B cell (primary cell): ENCODE data around the gene LCN1. TPM values are rescaled to one million over a fixed set of nuclear protein-coding genes. Genes with fewer than 3 reads are reported as not detected.

Source experiments
- ATAC-seq: fragments of 200-7000 bp; cut with Tn5 transposase; one replicate; pipeline ENCODE4 v1.10.0; 2021; ENCODE audit warnings: low read depth, mild to moderate bottlenecking, moderate number of reproducible peaks, moderate library complexity
- CTCF ChIA-PET: fragments of 350-600 bp; sonication (Branson Sonifier 250); formaldehyde crosslinking; loops from one replicate; lab custom pipeline; 2021; ENCODE audit warnings: antibody characterized with exemption, inconsistent platforms; lab: Charles Lee
- POLR2A ChIA-PET: fragments of 350-600 bp; sonication (Branson Sonifier 250); formaldehyde crosslinking; loops from one replicate; lab custom pipeline; 2021; ENCODE audit warnings: antibody characterized with exemption; lab: Charles Lee
- DNase-seq: peaks from one replicate; pipeline ENCODE4 v3.0.0; 2013
- H2AFZ ChIP-seq: 2 replicates; pipeline ENCODE4 v1.6.1; 2012; ENCODE audit warnings: mild to moderate bottlenecking, low read depth, low read length; ENCODE audit not compliant: insufficient read depth, poor library complexity, severe bottlenecking
- H3K27ac ChIP-seq, 2 donors: 1 replicate in 1 of 2; 2 replicates in 1 of 2; pipeline ENCODE4 v1.5.1; 2012 to 2013; ENCODE audit warnings: low read length in 2 of 2, mild to moderate bottlenecking in 2 of 2, moderate library complexity in 1 of 2
- H3K27me3 ChIP-seq, 4 experiments: fragments of 200-600 bp in 1 of 4; sonication (generic) in 1 of 4; replicated peaks in 1 of 4; 1 replicate in 2 of 4; 2 replicates in 2 of 4; pipeline versions ENCODE4 v1.6.1 to v1.7.0; 2013 to 2016; ENCODE audit warnings: low read length in 3 of 4, mild to moderate bottlenecking in 2 of 4, mixed read lengths in 1 of 4, moderate library complexity in 1 of 4; ENCODE audit not compliant: insufficient read depth in 4 of 4, control insufficient read depth in 3 of 4; ENCODE audit errors: control extremely low read depth in 1 of 4
- H3K36me3 ChIP-seq, 2 experiments: replicated peaks in 1 of 2; 1 replicate in 1 of 2; 2 replicates in 1 of 2; pipeline versions ENCODE4 v1.6.1 to v1.7.1; 2013; ENCODE audit warnings: low read length in 1 of 2; ENCODE audit not compliant: insufficient read depth in 2 of 2, control insufficient read depth in 1 of 2; ENCODE audit errors: control extremely low read depth in 1 of 2, extremely low read depth in 1 of 2
- H3K4me1 ChIP-seq, 2 donors: fragments of 200-600 bp in 1 of 2; sonication (generic) in 1 of 2; 1 replicate in 1 of 2; 2 replicates in 1 of 2; pipeline versions ENCODE4 v1.5.1 to v1.6.1; 2013 to 2017; ENCODE audit warnings: low read length in 2 of 2; ENCODE audit not compliant: control insufficient read depth in 2 of 2, insufficient read depth in 2 of 2
- H3K4me2 ChIP-seq: replicated peaks from 2 replicates; pipeline ENCODE3; 2012; ENCODE audit warnings: mild to moderate bottlenecking, low read depth, low read length; ENCODE audit not compliant: poor library complexity, severe bottlenecking
- H3K4me3 ChIP-seq, 5 experiments: fragments of 200-600 bp in 1 of 5; sonication (generic) in 1 of 5; 1 replicate in 3 of 5; 2 replicates in 2 of 5; pipeline versions ENCODE4 v1.5.1 to v1.7.0; 2011 to 2016; ENCODE audit warnings: low read length in 4 of 5, mild to moderate bottlenecking in 4 of 5, low read depth in 2 of 5, control low read depth in 1 of 5, moderate library complexity in 1 of 5; ENCODE audit not compliant: insufficient read depth in 1 of 5; ENCODE audit errors: control extremely low read depth in 1 of 5, extremely low read depth in 1 of 5
- H3K79me2 ChIP-seq: fragments of 200-600 bp; sonication (generic); one replicate; pipeline ENCODE4 v1.6.0; 2016; ENCODE audit warnings: low read length; ENCODE audit not compliant: control insufficient read depth, insufficient read depth
- H3K9ac ChIP-seq: fragments of 200-600 bp; sonication (generic); 2 replicates; pipeline ENCODE4 v1.6.1; 2017; ENCODE audit warnings: mild to moderate bottlenecking, low read length, moderate library complexity
- H3K9me3 ChIP-seq, 3 donors: one replicate each; pipeline versions ENCODE4 v1.6.1 to v1.7.1; 2013; ENCODE audit warnings: low read length in 2 of 3; ENCODE audit not compliant: control insufficient read depth in 2 of 3, insufficient read depth in 1 of 3; ENCODE audit errors: control extremely low read depth in 1 of 3
- H4K20me1 ChIP-seq: 2 replicates; pipeline ENCODE4 v1.6.0; 2012; ENCODE audit warnings: mild to moderate bottlenecking, low read length; ENCODE audit not compliant: insufficient read depth, control insufficient read depth, poor library complexity, severe bottlenecking
- H3K27ac Mint-ChIP-seq: one replicate; pipeline ENCODE4 v1.8.0; 2021; ENCODE audit warnings: mixed read lengths
- H3K27me3 Mint-ChIP-seq: one replicate; pipeline ENCODE4 v1.8.0; 2021; ENCODE audit warnings: mixed read lengths
- H3K4me1 Mint-ChIP-seq: one replicate; pipeline ENCODE4 v1.8.0; 2021; ENCODE audit warnings: mixed read lengths
- H3K4me3 Mint-ChIP-seq: one replicate; pipeline ENCODE4 v1.8.0; 2021; ENCODE audit warnings: mixed read lengths
- H3K9me3 Mint-ChIP-seq: one replicate; pipeline ENCODE4 v1.8.0; 2022; ENCODE audit warnings: mixed read lengths; ENCODE audit not compliant: insufficient read depth
- CTCF ChIP-seq: fragments of 200-600 bp; IDR thresholded peaks from one replicate; pipeline ENCODE4 v1.8.0; 2022; ENCODE audit warnings: antibody characterized with exemption, mild to moderate bottlenecking
- EZH2 ChIP-seq: IDR thresholded peaks from 2 replicates; pipeline ENCODE4 v1.6.1; 2012; ENCODE audit warnings: borderline replicate concordance, low read depth, mild to moderate bottlenecking, moderate library complexity, low read length; ENCODE audit not compliant: insufficient read depth, poor library complexity, severe bottlenecking
- WGBS: methylation state at CpG from one replicate; pipeline ENCODE4 v1.1.5; 2013; ENCODE audit warnings: missing lambda C conversion rate; ENCODE audit not compliant: insufficient coverage; 5-methylcytosine and 5-hydroxymethylcytosine counted together
- intact Hi-C: fragments of 100-400 bp; cut with micrococcal nuclease; formaldehyde crosslinking; loops from one replicate; pipeline ENCODE4 v1.10.0; 2022
- polyA plus RNA-seq: library from polyadenylated mRNA; depleted of rRNA; stranded (reverse); fragments of >200 nt; gene quantifications from 2 replicates; pipeline ENCODE4 v1.2.3, GENCODE V29; 2012
- total RNA-seq, 2 donors: library from RNA; stranded (reverse); fragments of 120-200 nt in 1 of 2; gene quantifications; 1 replicate in 1 of 2; 2 replicates in 1 of 2; pipeline versions ENCODE4 v1.2.3 to v1.2.4, GENCODE V29; 2013 to 2022

The LCN1 gene
- total and polyA plus RNA-seq, 2 donors (not counting 1 experiment from before 2014, with no cell fraction given) = not detected

- Histone ChIP-seq H3K9me3 (peaks cover 0 to 4% (median 0%) of the 10 kb centered on the region in 3 donors), H3K27me3 (peaks cover 0 to 2% (median under 1%) of the 10 kb centered on the region in 4 experiments), H3K4me3 (no peak overlapping the region), H3K4me1 (no peaks in the 10 kb centered on the region), H3K4me2 (no peak overlapping the region), H3K9ac (no peak overlapping the region), H2AFZ (no peak overlapping the region), H4K20me1 (no peaks in the 10 kb centered on the region), H3K79me2 (no peaks in the 10 kb centered on the region), H3K36me3 (no peaks in the 10 kb centered on the region), H3K27ac (no peak overlapping the region)
- CTCF ChIA-PET = no interaction called here
- Mint-ChIP-seq H3K4me1 (no peaks in the 10 kb centered on the region), H3K27ac (no peak overlapping the region), H3K4me3 (no peak overlapping the region), H3K27me3 (peaks cover 10% of the 10 kb centered on the region), H3K9me3 (no peaks in the 10 kb centered on the region)
- intact Hi-C loops = no loop called here
- TF ChIP-seq EZH2 (no peak), CTCF (no peak)
- no peak for ATAC-seq
- DNase-seq = no peak
- POLR2A ChIA-PET = no interaction called here
- WGBS = 84% methylated on average over 8 of the region's 12 CpGs
Measured at GRCh38 chr9:135563858-135564257, 42.6 kb downstream of the LCN1 start.

- H4K20me1 ChIP-seq = no peaks in the 10 kb centered on the region
- WGBS = 72% methylated on average over 9 of the region's 9 CpGs
- no peak for ATAC-seq
- no peak overlapping the region for H3K4me3 Mint-ChIP-seq
- H2AFZ ChIP-seq = no peak overlapping the region
- CTCF ChIA-PET = no interaction called here
- no peak overlapping the region for H3K27ac Mint-ChIP-seq
- POLR2A ChIA-PET = no interaction called here
- H3K4me1 Mint-ChIP-seq = no peaks in the 10 kb centered on the region
- H3K36me3 ChIP-seq = no peaks in the 10 kb centered on the region
- H3K27me3 Mint-ChIP-seq = peaks cover 5% of the 10 kb centered on the region
- intact Hi-C loops = no loop called here
- TF ChIP-seq EZH2 (no peak), CTCF (no peak)
- no peak overlapping the region for H3K4me2 ChIP-seq
- no peaks in the 10 kb centered on the region for H3K79me2 ChIP-seq
- H3K9ac ChIP-seq = no peak overlapping the region
- peaks cover 0 to 4% (median 0%) of the 10 kb centered on the region in 3 donors for H3K9me3 ChIP-seq
- no peak overlapping the region for H3K4me3 ChIP-seq
- DNase-seq = no peak
- peaks cover 0 to 2% (median 0%) of the 10 kb centered on the region in 4 experiments for H3K27me3 ChIP-seq
- peaks cover 4% of the 10 kb centered on the region for H3K9me3 Mint-ChIP-seq
- no peak overlapping the region for H3K27ac ChIP-seq
- H3K4me1 ChIP-seq = no peaks in the 10 kb centered on the region
Measured at GRCh38 chr9:135565141-135565628, 43.9 kb downstream of the LCN1 start.
